IMR-90 (cell line): Measurements from ENCODE around the gene GAS7. TPM values are rescaled to one million over a fixed set of nuclear protein-coding genes. Genes with fewer than 3 reads are reported as not detected.

Experiments
- ATAC-seq: fragments of 200-7000 bp; cut with Tn5 transposase; 2 replicates; pipeline ENCODE4 v1.9.1; 2020; ENCODE audit warnings: low read depth, mild to moderate bottlenecking, moderate library complexity
- BruUV-seq: library from RNA; stranded (reverse); fragments of 400-500 nt; replicated peaks from 2 replicates; lab custom pipeline; 2021; lab: Mats Ljungman, UMichigan
- CTCF ChIA-PET: fragments of 300-600 bp; formaldehyde crosslinking; extraction: SDS; loops from one replicate; lab custom pipeline; 2021; ENCODE audit warnings: antibody characterized with exemption; lab: Yijun Ruan, JAX
- POLR2A ChIA-PET: fragments of 300-600 bp; sonication (Branson Sonifier 250); formaldehyde crosslinking; loops from one replicate; lab custom pipeline; 2022; ENCODE audit warnings: antibody characterized with exemption; ENCODE audit not compliant: unreplicated experiment; lab: Charles Lee
- DNase-seq: peaks from one replicate; pipeline ENCODE4 v3.0.0; 2013
- H2AFZ ChIP-seq: replicated peaks from 2 replicates; pipeline ENCODE3; 2013; ENCODE audit warnings: low read length, mild to moderate bottlenecking; ENCODE audit not compliant: poor library complexity
- H2AK5ac ChIP-seq: 2 replicates; pipeline ENCODE4 v1.6.1; 2013; ENCODE audit warnings: low read depth, low read length, inconsistent platforms
- H2AK9ac ChIP-seq: replicated peaks from 2 replicates; pipeline ENCODE3; 2013; ENCODE audit warnings: mild to moderate bottlenecking, low read depth, low read length, moderate library complexity; ENCODE audit not compliant: poor library complexity
- H2BK120ac ChIP-seq: 2 replicates; pipeline ENCODE4 v1.6.1; 2013; ENCODE audit warnings: low read depth, low read length, inconsistent platforms
- H2BK15ac ChIP-seq: 3 replicates; pipeline ENCODE4 v1.6.1; 2013; ENCODE audit warnings: low read depth, low read length, inconsistent platforms
- H2BK20ac ChIP-seq: 2 replicates; pipeline ENCODE4 v1.6.1; 2013; ENCODE audit warnings: low read depth, mild to moderate bottlenecking, inconsistent platforms, low read length, moderate library complexity
- H2BK5ac ChIP-seq: 2 replicates; pipeline ENCODE4 v1.6.1; 2013; ENCODE audit warnings: mild to moderate bottlenecking, low read depth, low read length, inconsistent platforms; ENCODE audit not compliant: poor library complexity, severe bottlenecking
- H3K14ac ChIP-seq: replicated peaks from 2 replicates; pipeline ENCODE4 v1.6.1; 2013; ENCODE audit warnings: low read depth, low read length, inconsistent platforms
- H3K18ac ChIP-seq: 2 replicates; pipeline ENCODE4 v1.6.1; 2013; ENCODE audit warnings: low read depth, low read length, control low read depth
- H3K23ac ChIP-seq: 2 replicates; pipeline ENCODE4 v1.6.1; 2013; ENCODE audit warnings: low read depth, low read length, inconsistent platforms
- H3K27ac ChIP-seq: 2 replicates; pipeline ENCODE4 v1.5.1; 2013; ENCODE audit warnings: mild to moderate bottlenecking, control low read depth, low read length; ENCODE audit not compliant: insufficient read depth
- H3K27me3 ChIP-seq: 2 replicates; pipeline ENCODE4 v1.6.1; 2013; ENCODE audit warnings: low read length; ENCODE audit not compliant: control insufficient read depth, insufficient read depth
- H3K36me3 ChIP-seq: 2 replicates; pipeline ENCODE4 v1.6.1; 2013; ENCODE audit warnings: low read length, mixed read lengths; ENCODE audit not compliant: control insufficient read depth, insufficient read depth
- H3K4ac ChIP-seq: 2 replicates; pipeline ENCODE4 v1.6.1; 2013; ENCODE audit warnings: low read depth, low read length, inconsistent platforms
- H3K4me1 ChIP-seq: 2 replicates; pipeline ENCODE4 v1.6.1; 2013; ENCODE audit warnings: low read length, mixed read lengths; ENCODE audit not compliant: control insufficient read depth, insufficient read depth
- H3K4me2 ChIP-seq: 2 replicates; pipeline ENCODE4 v1.6.1; 2013; ENCODE audit warnings: low read depth, mild to moderate bottlenecking, control low read depth, low read length, moderate library complexity
- H3K4me3 ChIP-seq: 2 replicates; pipeline ENCODE4 v1.5.1; 2013; ENCODE audit warnings: low read depth, mild to moderate bottlenecking, control low read depth, low read length, moderate library complexity; ENCODE audit not compliant: insufficient read depth
- H3K56ac ChIP-seq: 2 replicates; pipeline ENCODE4 v1.6.1; 2013; ENCODE audit warnings: low read length, inconsistent platforms; ENCODE audit not compliant: insufficient read depth; ENCODE audit errors: extremely low read depth
- H3K79me1 ChIP-seq, 2 experiments: 2 replicates each; pipeline ENCODE4 v1.6.1; 2013; ENCODE audit warnings: low read length in 2 of 2, inconsistent platforms in 1 of 2, low read depth in 1 of 2
- H3K9ac ChIP-seq: 2 replicates; pipeline ENCODE4 v1.6.1; 2013; ENCODE audit warnings: low read depth, low read length, control low read depth
- H3K9me1 ChIP-seq: 2 replicates; pipeline ENCODE4 v1.6.1; 2013; ENCODE audit warnings: low read length, inconsistent platforms; ENCODE audit not compliant: insufficient read depth
- H3K9me3 ChIP-seq: 2 replicates; pipeline ENCODE4 v1.6.1; 2013; ENCODE audit warnings: low read length; ENCODE audit not compliant: control insufficient read depth, insufficient read depth
- H4K20me1 ChIP-seq: 2 replicates; pipeline ENCODE4 v1.6.1; 2013; ENCODE audit warnings: low read length, inconsistent platforms; ENCODE audit not compliant: insufficient read depth
- H4K5ac ChIP-seq: 2 replicates; pipeline ENCODE4 v1.6.1; 2013; ENCODE audit warnings: mild to moderate bottlenecking, low read depth, low read length, control low read depth
- H4K8ac ChIP-seq, 2 experiments: 2 replicates each; pipeline ENCODE4 v1.6.1; 2013; ENCODE audit warnings: low read depth in 2 of 2, low read length in 2 of 2, control low read depth in 1 of 2, inconsistent platforms in 1 of 2
- H4K91ac ChIP-seq: 2 replicates; pipeline ENCODE4 v1.6.1; 2013; ENCODE audit warnings: low read depth, low read length, inconsistent platforms; ENCODE audit not compliant: insufficient read depth
- MAFK ChIP-seq: IDR thresholded peaks from 2 replicates; pipeline ENCODE4 v1.6.1; 2012; ENCODE audit warnings: low read depth, low read length, improper control_type of control experiment
- MAZ ChIP-seq: IDR thresholded peaks from 2 replicates; pipeline ENCODE4 v1.6.1; 2012; ENCODE audit warnings: low read depth, mild to moderate bottlenecking, low read length, improper control_type of control experiment, moderate library complexity, borderline replicate concordance
- NFE2L2 ChIP-seq: fragments of 150-350 bp; IDR thresholded peaks from 2 replicates; pipeline ENCODE4 v1.6.1; 2016; ENCODE audit warnings: low read depth, mild to moderate bottlenecking, low read length
- RFX5 ChIP-seq: IDR thresholded peaks from 2 replicates; pipeline ENCODE4 v1.8.0; 2012; ENCODE audit warnings: low read depth, mild to moderate bottlenecking, low read length, moderate library complexity
- SMC3 ChIP-seq: fragments of 150-350 bp; IDR thresholded peaks from 2 replicates; pipeline ENCODE4 v1.6.1; 2016; ENCODE audit warnings: low read depth, mild to moderate bottlenecking, antibody characterized with exemption, low read length, moderate library complexity
- WGBS, 2 experiments: methylation state at CpG; one replicate each; pipeline versions ENCODE4 v1.1.5 to v1.1.7; 2013; ENCODE audit warnings: missing lambda C conversion rate in 2 of 2; ENCODE audit not compliant: insufficient read length in 1 of 2; ENCODE audit errors: extremely low coverage in 2 of 2; 5-methylcytosine and 5-hydroxymethylcytosine counted together
- dilution Hi-C: fragments of 300-500 bp; cut with HindIII; formaldehyde crosslinking; loops from one replicate; pipeline ENCODE4 v1.14.3; 2018; ENCODE audit warnings: low sequenced_read_pairs; ENCODE audit not compliant: unreplicated experiment
- in situ Hi-C: fragments of 300-500 bp; cut with MboI; formaldehyde crosslinking; loops from 3 replicates; pipeline ENCODE4 v1.14.3; 2019; ENCODE audit warnings: low sequenced_read_pairs, inconsistent platforms, mixed read lengths
- intact Hi-C: fragments of 100-400 bp; cut with micrococcal nuclease; formaldehyde crosslinking; loops from 2 replicates; pipeline ENCODE4 v1.10.0; 2022
- polyA plus RNA-seq, 3 experiments: library from polyadenylated mRNA; depleted of rRNA; stranded (reverse); fragments of >200 nt; gene quantifications; 2 replicates each; pipeline ENCODE4 v1.2.3, GENCODE V29; 2012; ENCODE audit warnings: low replicate concordance in 1 of 3
- total RNA-seq: library from RNA; depleted of rRNA; stranded (reverse); fragments of >200 nt; gene quantifications from 2 replicates; pipeline ENCODE4 v1.2.3, GENCODE V29; 2012

Gene GAS7
- total and polyA plus RNA-seq, 2 of the 4 experiments (the other 2 are of a cell fraction): 4.6 to 5.0 TPM

GRCh38 chr17:9937901-9938300 is 260.5 kb downstream of the GAS7 start:
- CTCF ChIA-PET: interaction anchor here (0.6 kb wide), 1 partner anchor 120 kb away, joined by 3 read pairs; no protein-coding TSS in a partner anchor
- Histone ChIP-seq H3K14ac (no peak overlapping the region), H3K9ac (no peak overlapping the region), H4K20me1 (no peaks in the 10 kb centered on the region), H3K4me2 (no peak overlapping the region), H3K9me3 (peaks cover 6% of the 10 kb centered on the region), H2AK5ac (no peak overlapping the region), H3K9me1 (no peaks in the 10 kb centered on the region; the same call in 1 of the 2 replicates), H2BK5ac (no peak overlapping the region), H2AK9ac (no peak overlapping the region), H3K23ac (no peak overlapping the region), H4K91ac (no peak overlapping the region), H3K4me1 (no peaks in the 10 kb centered on the region; the same call in 1 of the 2 replicates), H3K4me3 (no peak overlapping the region), H3K56ac (no peak overlapping the region), H2BK20ac (no peak overlapping the region), H3K4ac (no peak overlapping the region), H2AFZ (no peak overlapping the region), H3K27me3 (no peaks in the 10 kb centered on the region), H2BK120ac (no peak overlapping the region), H3K79me1 (no peaks in the 10 kb centered on the region), H4K5ac (no peak overlapping the region), H2BK15ac (no peak overlapping the region), H3K18ac (no peak overlapping the region), H3K36me3 (peaks cover 11% of the 10 kb centered on the region; the same call in 1 of the 2 replicates), H4K8ac (no peak overlapping the region), H3K27ac (no peak overlapping the region)
- no TSS peak for BruUV-seq
- POLR2A ChIA-PET: no interaction called here
- ATAC-seq (no peak), DNase-seq (no peak)
- intact Hi-C loops (no loop called here), dilution Hi-C loops (no loop called here), in situ Hi-C loops (no loop called here)
- WGBS, 2 experiments: 93% methylated on average over 3 of the region's 9 CpGs; no CpG with 5 or more reads in 1 of the 2 experiments
- TF ChIP-seq MAFK: no peak
- TF ChIP-seq RFX5: no peak
- no peak for TF ChIP-seq MAZ
- TF ChIP-seq NFE2L2: no peak
- no peak for TF ChIP-seq SMC3
